GM12892 (cell line): ENCODE data around the gene LAMC2.

Source experiments
- POLR2A ChIP-seq: IDR thresholded peaks from 2 replicates; pipeline ENCODE4 v1.6.1; 2011; ENCODE audit warnings: low read depth, low read length, control low read depth
- TAF1 ChIP-seq: IDR thresholded peaks from 2 replicates; pipeline ENCODE4 v1.6.1; 2011; ENCODE audit warnings: low read depth, mild to moderate bottlenecking, control low read depth, low read length, borderline replicate concordance

GRCh38 chr1:183284086-183284485 lies 98.0 kb downstream of the LAMC2 start:
- TF ChIP-seq POLR2A: no peak
- no peak for TF ChIP-seq TAF1
